T-cell (primary cell): ENCODE data around the gene INSC. TPM values are rescaled to one million over a fixed set of nuclear protein-coding genes. Genes with fewer than 3 reads are reported as not detected.

Experiments
- ATAC-seq, 4 experiments: fragments of 200-7000 bp in 3 of 4; fragments of 150-1000 bp in 1 of 4; cut with Tn5 transposase; replicated peaks in 1 of 4; 1 replicate in 3 of 4; 2 replicates in 1 of 4; pipeline ENCODE4 v1.10.0; 2021; ENCODE audit warnings: moderate library complexity in 3 of 4, mild to moderate bottlenecking in 2 of 4, moderate number of reproducible peaks in 1 of 4
- CTCF ChIA-PET, 2 donors: fragments of 300-600 bp; sonication (Branson Sonifier 250); formaldehyde crosslinking; loops; one replicate each; lab custom pipeline; 2022; ENCODE audit warnings: antibody characterized with exemption in 2 of 2; lab: Charles Lee
- POLR2A ChIA-PET, 2 donors: fragments of 300-600 bp; sonication (Branson Sonifier 250); formaldehyde crosslinking; loops; one replicate each; lab custom pipeline; 2022; ENCODE audit warnings: antibody characterized with exemption in 2 of 2; lab: Charles Lee
- DNase-seq, 35 experiments: peaks; one replicate each; pipeline versions ENCODE4 v3.0.0 to v3.0.0-alpha.2; 2013 to 2023
- H3K27ac ChIP-seq: one replicate; pipeline ENCODE4 v1.5.1; 2013; ENCODE audit warnings: low read length
- H3K27me3 ChIP-seq, 2 experiments: replicated peaks in 1 of 2; 1 replicate in 1 of 2; 2 replicates in 1 of 2; pipeline versions ENCODE4 v1.6.1 to v1.7.0; 2013; ENCODE audit warnings: low read length in 1 of 2, mixed read lengths in 1 of 2; ENCODE audit not compliant: control insufficient read depth in 2 of 2, insufficient read depth in 2 of 2; ENCODE audit errors: extremely low read depth in 1 of 2
- H3K36me3 ChIP-seq, 2 donors: 1 replicate in 1 of 2; 2 replicates in 1 of 2; pipeline versions ENCODE4 v1.6.1 to v1.7.0; 2013; ENCODE audit warnings: low read length in 1 of 2; ENCODE audit not compliant: control insufficient read depth in 2 of 2, insufficient read depth in 1 of 2; ENCODE audit errors: extremely low read depth in 1 of 2
- H3K4me1 ChIP-seq, 2 experiments: 1 replicate in 1 of 2; 2 replicates in 1 of 2; pipeline versions ENCODE4 v1.6.1 to v1.7.0; 2013; ENCODE audit warnings: low read length in 2 of 2, mixed read lengths in 1 of 2; ENCODE audit not compliant: insufficient read depth in 2 of 2, control insufficient read depth in 1 of 2; ENCODE audit errors: extremely low read depth in 1 of 2
- H3K4me3 ChIP-seq, 2 donors: 1 replicate in 1 of 2; 2 replicates in 1 of 2; pipeline versions ENCODE4 v1.5.1 to v1.7.0; 2013; ENCODE audit warnings: mild to moderate bottlenecking in 2 of 2, low read length in 1 of 2, moderate library complexity in 1 of 2; ENCODE audit not compliant: control insufficient read depth in 1 of 2; ENCODE audit errors: extremely low read depth in 1 of 2
- H3K9me3 ChIP-seq: 2 replicates; pipeline ENCODE4 v1.7.0; 2013
- H3K27ac Mint-ChIP-seq, 2 donors: one replicate each; pipeline ENCODE4 v1.8.0; 2020 to 2021; ENCODE audit warnings: mild to moderate bottlenecking in 2 of 2, mixed read lengths in 2 of 2
- H3K27me3 Mint-ChIP-seq, 2 donors: one replicate each; pipeline ENCODE4 v1.8.0; 2021 to 2022; ENCODE audit warnings: mixed read lengths in 2 of 2
- H3K36me3 Mint-ChIP-seq: one replicate; pipeline ENCODE4 v1.8.0; 2021; ENCODE audit warnings: mixed read lengths
- H3K4me1 Mint-ChIP-seq, 3 donors: one replicate each; pipeline ENCODE4 v1.8.0; 2020 to 2022; ENCODE audit warnings: mixed read lengths in 3 of 3, mild to moderate bottlenecking in 1 of 3
- H3K4me3 Mint-ChIP-seq, 3 donors: one replicate each; pipeline ENCODE4 v1.8.0; 2020 to 2022; ENCODE audit warnings: mild to moderate bottlenecking in 3 of 3, mixed read lengths in 3 of 3, moderate library complexity in 3 of 3
- H3K9me3 Mint-ChIP-seq, 3 donors: one replicate each; pipeline ENCODE4 v1.8.0; 2020 to 2022; ENCODE audit warnings: mixed read lengths in 3 of 3
- WGBS: methylation state at CpG from one replicate; pipeline ENCODE4 v1.1.5; 2013; ENCODE audit warnings: missing lambda C conversion rate; ENCODE audit not compliant: insufficient coverage; 5-methylcytosine and 5-hydroxymethylcytosine counted together
- total RNA-seq, 35 experiments: library from RNA in 6 of 35; stranded (reverse) in 6 of 35; fragments of 120-200 nt in 1 of 35; gene quantifications; one replicate each; pipeline versions ENCODE4 v1.2.1 to v1.2.4 and lab custom pipeline; 2013 to 2026

Gene INSC
- total RNA-seq, 5 donors from 2014 or later (not counting 1 experiment from before 2014, with no cell fraction given), result 0.44 to 0.53 TPM; not detected in 3

DNA sequence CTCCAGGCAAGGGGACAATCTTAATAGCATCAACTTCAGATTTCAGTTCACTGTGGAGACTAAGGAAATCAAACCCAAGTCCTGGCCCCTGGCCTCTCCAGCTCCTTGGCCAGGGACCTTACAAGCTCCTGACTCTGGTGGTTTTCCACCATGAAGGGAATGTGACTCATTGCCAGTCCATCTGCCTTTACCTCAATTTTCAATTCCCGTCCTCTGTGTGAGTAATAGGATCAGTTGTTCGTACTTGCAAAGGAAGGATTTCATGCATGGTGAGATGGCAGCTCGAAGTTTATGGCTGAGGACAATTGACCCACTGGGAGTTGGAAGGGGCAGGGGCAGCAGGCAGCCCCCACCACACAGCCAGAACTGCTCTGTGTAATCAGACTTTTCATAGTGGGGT is 42.5 kb downstream of the INSC start:
- Histone ChIP-seq H3K27ac (no peak overlapping the region), H3K36me3 (no peaks in the 10 kb centered on the region), H3K4me3 (no peak overlapping the region), H3K4me1 (no peaks in the 10 kb centered on the region), H3K27me3 (peaks cover 0 to 3% of the 10 kb centered on the region in 2 experiments), H3K9me3 (no peaks in the 10 kb centered on the region)
- ATAC-seq (no peak), DNase-seq (no peak)
- H3K27me3 Mint-ChIP-seq, result peaks cover 2 to 13% of the 10 kb centered on the region in 2 donors
- ChIA-PET CTCF (no interaction called here), POLR2A (no interaction called here)
- H3K9me3 Mint-ChIP-seq, result no peaks in the 10 kb centered on the region
- no peaks in the 10 kb centered on the region for H3K4me1 Mint-ChIP-seq
- 70% methylated on average over 2 of the region's 3 CpGs for WGBS
- H3K4me3 Mint-ChIP-seq, result no peak overlapping the region
- H3K36me3 Mint-ChIP-seq, result no peaks in the 10 kb centered on the region
- H3K27ac Mint-ChIP-seq, result no peak overlapping the region

- no peak for ATAC-seq
- Mint-ChIP-seq H3K4me3 (no peak overlapping the region), H3K36me3 (no peaks in the 10 kb centered on the region), H3K4me1 (no peaks in the 10 kb centered on the region), H3K27ac (no peak overlapping the region), H3K9me3 (no peaks in the 10 kb centered on the region), H3K27me3 (peaks cover 2 to 13% of the 10 kb centered on the region in 2 donors)
- H3K27ac ChIP-seq, result no peak overlapping the region
- 78% methylated on average over 4 of the region's 6 CpGs for WGBS
- H3K4me3 ChIP-seq, result no peak overlapping the region
- H3K4me1 ChIP-seq, result no peaks in the 10 kb centered on the region
- no peaks in the 10 kb centered on the region for H3K9me3 ChIP-seq
- ChIA-PET CTCF (no interaction called here), POLR2A (no interaction called here)
- DNase-seq, result no peak
- no peaks in the 10 kb centered on the region for H3K36me3 ChIP-seq
- H3K27me3 ChIP-seq, result peaks cover 0 to 3% of the 10 kb centered on the region in 2 experiments
Measured at GRCh38 chr11:15157606-15158137, 42.9 kb downstream of the INSC start.

- H3K36me3 Mint-ChIP-seq, result no peaks in the 10 kb centered on the region
- Histone ChIP-seq H3K4me1 (no peaks in the 10 kb centered on the region), H3K4me3 (no peak overlapping the region), H3K9me3 (no peaks in the 10 kb centered on the region), H3K27me3 (peaks cover 0 to 3% of the 10 kb centered on the region in 2 experiments), H3K27ac (no peak overlapping the region), H3K36me3 (no peaks in the 10 kb centered on the region)
- peaks cover 2 to 16% of the 10 kb centered on the region in 2 donors for H3K27me3 Mint-ChIP-seq
- CTCF ChIA-PET, result no interaction called here
- H3K4me1 Mint-ChIP-seq, result no peaks in the 10 kb centered on the region
- no peaks in the 10 kb centered on the region for H3K9me3 Mint-ChIP-seq
- no peak for ATAC-seq
- no peak overlapping the region for H3K27ac Mint-ChIP-seq
- no CpG with 5 or more reads among the region's 3 CpGs for WGBS
- DNase-seq, result no peak
- H3K4me3 Mint-ChIP-seq, result no peak overlapping the region
- POLR2A ChIA-PET, result interaction anchor here in 1 of 2 donors (0.6 kb wide), 1 partner anchor 379 kb away, joined by 5 read pairs; no protein-coding TSS in a partner anchor
Measured at GRCh38 chr11:15158351-15159015, 43.8 kb downstream of the INSC start.

DNA sequence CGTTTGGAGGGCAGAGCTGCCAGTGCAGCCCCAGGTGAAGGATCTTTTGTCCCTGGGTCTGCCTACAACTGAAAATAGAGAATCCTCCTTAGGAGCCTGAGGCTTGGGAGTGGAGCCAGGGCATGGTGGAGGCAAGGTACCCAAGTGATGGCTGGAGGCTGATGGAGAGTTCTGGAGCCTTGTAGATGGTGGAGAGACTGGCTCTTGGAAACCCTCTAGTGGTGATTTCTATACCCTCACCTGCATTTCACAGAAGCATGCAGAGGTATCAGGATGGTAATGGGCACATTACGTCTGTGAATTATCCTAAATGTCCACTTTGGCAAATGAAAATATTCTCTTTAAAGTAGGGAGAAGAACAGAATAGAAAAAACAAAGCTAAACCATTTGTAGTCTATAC is 44.4 kb downstream of the INSC start:
- Mint-ChIP-seq H3K27ac (no peak overlapping the region), H3K27me3 (peaks cover 2 to 16% of the 10 kb centered on the region in 2 donors), H3K4me3 (no peak overlapping the region), H3K9me3 (no peaks in the 10 kb centered on the region), H3K36me3 (no peaks in the 10 kb centered on the region), H3K4me1 (no peaks in the 10 kb centered on the region)
- Histone ChIP-seq H3K4me1 (no peaks in the 10 kb centered on the region), H3K4me3 (no peak overlapping the region), H3K9me3 (no peaks in the 10 kb centered on the region), H3K36me3 (no peaks in the 10 kb centered on the region), H3K27me3 (peaks cover 0 to 3% of the 10 kb centered on the region in 2 experiments), H3K27ac (no peak overlapping the region)
- CTCF ChIA-PET, result no interaction called here
- ATAC-seq (no peak), DNase-seq (no peak)
- 80% methylated on average over 1 of the region's 2 CpGs for WGBS
- POLR2A ChIA-PET, result interaction anchor here in 1 of 2 donors (0.6 kb wide), 1 partner anchor 378 kb away, joined by 5 read pairs; no protein-coding TSS in a partner anchor

GRCh38 chr11:15161790-15162189 is 47.1 kb downstream of the INSC start:
- H3K9me3 ChIP-seq, result no peaks in the 10 kb centered on the region
- H3K36me3 Mint-ChIP-seq, result no peaks in the 10 kb centered on the region
- peaks cover 6 to 24% of the 10 kb centered on the region in 2 donors for H3K27me3 Mint-ChIP-seq
- ChIA-PET POLR2A (no interaction called here), CTCF (no interaction called here)
- H3K27me3 ChIP-seq, result peaks cover 0 to 7% of the 10 kb centered on the region in 2 experiments
- no CpG with 5 or more reads among the region's 1 CpG for WGBS
- no peaks in the 10 kb centered on the region for H3K4me1 Mint-ChIP-seq
- DNase-seq (no peak), ATAC-seq (no peak)
- no peaks in the 10 kb centered on the region for H3K36me3 ChIP-seq
- no peaks in the 10 kb centered on the region for H3K9me3 Mint-ChIP-seq
- H3K4me3 ChIP-seq, result no peak overlapping the region
- no peak overlapping the region for H3K27ac Mint-ChIP-seq
- H3K4me3 Mint-ChIP-seq, result no peak overlapping the region
- H3K4me1 ChIP-seq, result no peaks in the 10 kb centered on the region
- H3K27ac ChIP-seq, result no peak overlapping the region

- Mint-ChIP-seq H3K27ac (no peak overlapping the region), H3K4me3 (no peak overlapping the region), H3K4me1 (no peaks in the 10 kb centered on the region), H3K9me3 (no peaks in the 10 kb centered on the region), H3K27me3 (peaks cover 6 to 25% of the 10 kb centered on the region in 2 donors), H3K36me3 (no peaks in the 10 kb centered on the region)
- ATAC-seq (no peak), DNase-seq (no peak)
- ChIA-PET POLR2A (no interaction called here), CTCF (no interaction called here)
- Histone ChIP-seq H3K9me3 (no peaks in the 10 kb centered on the region), H3K36me3 (no peaks in the 10 kb centered on the region), H3K4me3 (no peak overlapping the region), H3K27me3 (peaks cover 0 to 7% of the 10 kb centered on the region in 2 experiments), H3K27ac (no peak overlapping the region), H3K4me1 (no peaks in the 10 kb centered on the region)
Measured at GRCh38 chr11:15163136-15163535, 48.4 kb downstream of the INSC start.
